ENCODE data around the gene CNOT10.

Gene CNOT10

GRCh38 chr3:32816439-32817256 lies 131.7 kb downstream of the CNOT10 start:
- no peak for DNase-seq (ENCODE audit: low read depth)
- in situ Hi-C loops (cut with HindIII; ENCODE audit: low sequenced_read_pairs), result no loop called here
- H3K4me3 ChIP-seq (ENCODE audit: low read depth, low read length), result peak overlapping the region; percentile 24
- no peak for TF ChIP-seq CTCF (IDR thresholded peaks at IDR 0.05; ENCODE audit: low read depth, low read length, missing control alignments)

DNA sequence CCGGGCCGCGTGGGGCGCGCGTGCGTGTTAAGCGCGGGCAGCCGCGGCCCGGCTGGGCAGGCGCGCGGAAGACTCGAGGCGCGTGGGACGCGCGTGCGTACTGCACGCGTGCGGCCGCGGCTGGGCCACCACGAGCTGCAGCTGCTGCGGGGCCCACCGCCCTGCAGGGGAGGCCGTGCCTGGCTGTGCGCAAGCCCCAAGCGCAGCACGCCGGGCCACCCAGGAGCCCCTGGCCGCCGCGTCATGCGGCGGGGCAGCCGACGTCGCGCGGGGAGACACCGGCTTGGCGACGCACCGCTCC lies 132.2 kb downstream of the CNOT10 start:
- H3K4me3 ChIP-seq (ENCODE audit: low read depth, low read length), result peak overlapping the region; percentile 24
- DNase-seq (ENCODE audit: low read depth), result no peak
- in situ Hi-C loops (cut with HindIII; ENCODE audit: low sequenced_read_pairs), result no loop called here
- no peak for TF ChIP-seq CTCF (IDR thresholded peaks at IDR 0.05; ENCODE audit: low read depth, low read length, missing control alignments)

DNA sequence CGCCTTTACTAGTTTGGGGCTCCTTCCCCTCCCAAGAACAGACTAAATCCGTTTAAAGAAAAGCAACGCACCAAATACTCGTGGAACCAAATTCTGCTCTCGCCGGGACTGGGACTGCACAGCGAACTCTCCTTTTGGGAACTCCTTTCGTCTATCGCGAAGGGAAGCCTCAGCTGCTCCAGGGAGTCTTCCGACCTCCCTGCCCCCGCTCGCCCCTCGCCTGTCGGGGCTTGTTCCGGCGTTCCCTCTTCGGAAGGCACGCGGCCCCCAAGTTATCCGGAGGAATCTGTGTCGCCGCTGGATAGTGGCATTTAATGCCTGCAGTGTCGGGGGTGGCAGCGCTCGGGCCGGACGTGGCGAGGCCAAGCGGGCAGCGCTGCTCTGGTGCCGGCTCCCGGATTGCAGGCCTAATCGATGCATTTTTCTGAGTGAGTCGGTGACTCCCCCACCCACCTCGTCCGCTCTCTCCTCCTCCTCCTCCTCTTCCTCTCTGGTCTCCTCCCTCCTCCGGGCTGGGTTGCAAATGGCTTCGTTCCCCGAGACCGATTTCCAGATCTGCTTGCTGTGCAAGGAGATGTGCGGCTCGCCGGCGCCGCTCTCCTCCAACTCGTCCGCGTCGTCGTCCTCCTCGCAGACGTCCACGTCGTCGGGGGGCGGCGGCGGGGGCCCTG lies 132.7 kb downstream of the CNOT10 start, which contains the start of gene TRIM71:
Gene TRIM71, plus strand, starts transcription at position 440 of the 671 bp plus-strand sequence. Its CDS starts 84 bp downstream, at position 524.
- H3K4me3 ChIP-seq (ENCODE audit: low read depth, low read length), result peak within 1 kb of the TSS; percentile 24
- in situ Hi-C loops (cut with HindIII; ENCODE audit: low sequenced_read_pairs), result no loop called here
- TF ChIP-seq CTCF (IDR thresholded peaks at IDR 0.05; ENCODE audit: low read depth, low read length, missing control alignments), result no peak
- DNase-seq (ENCODE audit: low read depth), result no peak

DNA sequence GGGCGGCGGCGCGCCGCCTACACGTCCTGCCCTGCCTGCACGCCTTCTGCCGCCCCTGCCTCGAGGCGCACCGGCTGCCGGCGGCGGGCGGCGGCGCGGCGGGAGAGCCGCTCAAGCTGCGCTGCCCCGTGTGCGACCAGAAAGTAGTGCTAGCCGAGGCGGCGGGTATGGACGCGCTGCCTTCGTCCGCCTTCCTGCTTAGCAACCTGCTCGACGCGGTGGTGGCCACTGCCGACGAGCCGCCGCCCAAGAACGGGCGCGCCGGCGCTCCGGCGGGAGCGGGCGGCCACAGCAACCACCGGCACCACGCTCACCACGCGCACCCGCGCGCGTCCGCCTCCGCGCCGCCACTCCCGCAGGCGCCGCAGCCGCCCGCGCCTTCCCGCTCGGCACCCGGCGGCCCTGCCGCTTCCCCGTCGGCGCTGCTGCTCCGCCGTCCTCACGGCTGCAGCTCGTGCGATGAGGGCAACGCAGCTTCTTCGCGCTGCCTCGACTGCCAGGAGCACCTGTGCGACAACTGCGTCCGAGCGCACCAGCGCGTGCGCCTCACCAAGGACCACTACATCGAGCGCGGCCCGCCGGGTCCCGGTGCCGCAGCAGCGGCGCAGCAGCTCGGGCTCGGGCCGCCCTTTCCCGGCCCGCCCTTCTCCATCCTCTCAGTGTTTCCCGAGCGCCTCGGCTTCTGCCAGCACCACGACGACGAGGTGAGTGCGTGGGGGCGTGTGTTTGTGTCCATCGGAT lies 133.4 kb downstream of the CNOT10 start:
- DNase-seq (ENCODE audit: low read depth), result no peak
- in situ Hi-C loops (cut with HindIII; ENCODE audit: low sequenced_read_pairs), result no loop called here
- H3K4me3 ChIP-seq (ENCODE audit: low read depth, low read length), result no peak overlapping the region
- no peak for TF ChIP-seq CTCF (IDR thresholded peaks at IDR 0.05; ENCODE audit: low read depth, low read length, missing control alignments)

DNA sequence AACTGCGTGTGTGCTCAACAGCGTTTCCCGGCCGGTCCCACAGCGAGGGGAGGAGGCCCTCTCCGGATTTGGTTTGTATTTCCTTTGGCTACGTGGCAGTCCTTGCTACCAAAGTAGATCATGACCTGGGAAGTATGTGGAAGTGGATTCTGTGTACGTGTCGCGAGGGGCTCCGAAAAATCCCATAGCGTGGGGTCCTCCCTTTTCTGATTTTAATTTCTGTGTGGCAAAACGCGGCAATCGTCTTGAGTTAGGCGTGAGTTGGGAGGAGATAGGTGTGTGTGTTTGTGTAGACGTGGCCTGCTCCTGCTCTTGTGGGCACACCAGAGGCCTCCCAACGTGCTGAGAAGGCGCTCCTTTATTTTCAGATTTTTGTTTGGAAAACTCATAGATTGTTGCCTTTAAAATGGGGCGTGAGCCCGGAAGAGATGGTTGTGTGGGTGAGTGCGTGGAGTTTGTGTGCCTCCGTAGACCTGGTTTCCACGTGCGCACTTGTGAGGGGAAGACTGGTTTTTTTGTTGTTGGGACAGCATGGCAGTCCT lies 134.1 kb downstream of the CNOT10 start:
- H3K4me3 ChIP-seq (ENCODE audit: low read depth, low read length), result no peak overlapping the region
- TF ChIP-seq CTCF (IDR thresholded peaks at IDR 0.05; ENCODE audit: low read depth, low read length, missing control alignments), result no peak
- in situ Hi-C loops (cut with HindIII; ENCODE audit: low sequenced_read_pairs), result no loop called here
- no peak for DNase-seq (ENCODE audit: low read depth)
